GM12892 (cell line): Measurements from ENCODE around the gene ZNF319.

ENCODE experiments used
- POLR2A ChIP-seq: IDR thresholded peaks from 2 replicates; pipeline ENCODE4 v1.6.1; 2011; ENCODE audit warnings: low read depth, low read length, control low read depth
- POLR2AphosphoS5 ChIP-seq: IDR thresholded peaks from 2 replicates; pipeline ENCODE4 v1.6.1; 2011; ENCODE audit warnings: low read depth, low read length, control low read depth

DNA sequence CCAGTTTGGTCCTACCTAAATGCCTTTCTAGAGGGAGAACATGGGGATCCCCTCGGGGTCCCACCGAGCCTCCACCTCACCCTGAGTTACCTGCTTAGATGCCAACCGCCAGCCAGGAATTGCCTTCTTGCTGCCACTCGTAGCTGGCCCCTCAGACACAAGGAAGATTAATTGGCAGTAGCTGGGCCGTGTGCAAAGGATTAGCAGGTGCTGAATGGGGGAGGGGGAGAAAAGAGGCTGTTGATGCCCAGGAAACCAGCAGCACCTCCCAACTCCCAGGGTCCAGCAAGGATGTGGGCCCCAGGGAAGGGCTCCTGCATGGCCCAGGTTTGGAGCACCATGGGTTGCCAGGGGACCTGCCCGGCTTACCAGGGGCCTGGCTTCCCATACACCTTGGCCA, 29.5 kb downstream of the ZNF319 start, which contains the start of gene CNGB1:
- TF ChIP-seq POLR2A, result no peak
- TF ChIP-seq POLR2AphosphoS5, result no peak
